HepG2 (cell line): ENCODE results near the gene AP5Z1. TPM values are rescaled to one million over a fixed set of nuclear protein-coding genes. Genes with fewer than 3 reads are reported as not detected.

Source experiments
- ATAC-seq: fragments of 200-7000 bp; cut with Tn5 transposase; 3 replicates; pipeline ENCODE4 v1.9.1; 2020; ENCODE audit warnings: mild to moderate bottlenecking, moderate library complexity
- BruUV-seq: library from RNA; stranded (reverse); fragments of 400-500 nt; replicated peaks from 2 replicates; lab custom pipeline; 2021; lab: Mats Ljungman, UMichigan
- CTCF ChIA-PET: fragments of 300-600 bp; formaldehyde crosslinking; extraction: SDS; loops from one replicate; lab custom pipeline; 2021; ENCODE audit warnings: low total read pairs, inconsistent platforms, low intra/inter-chr PET ratio; lab: Yijun Ruan, JAX
- POLR2A ChIA-PET: fragments of 350-600 bp; sonication (Branson Sonifier 250); formaldehyde crosslinking; loops from one replicate; lab custom pipeline; 2020; ENCODE audit warnings: antibody characterized with exemption, inconsistent platforms; lab: Yijun Ruan, JAX
- DNase-seq: peaks from one replicate; pipeline ENCODE4 v3.0.0-alpha.2; 2015; ENCODE audit warnings: low spot score
- FAIRE-seq: peaks from 3 replicates; lab custom pipeline; 2011; peaks lifted over from hg19 to GRCh38; lab: Jason Lieb, UNC
- H2AFZ ChIP-seq: one replicate; pipeline ENCODE4 v1.6.1; 2011; ENCODE audit warnings: low read length, inconsistent platforms
- H3K27ac ChIP-seq: fragments of 300-600 bp; 3 replicates; pipeline ENCODE4 v1.8.0; 2011; ENCODE audit warnings: mixed run types, mild to moderate bottlenecking, mixed read lengths, low read length, inconsistent platforms; ENCODE audit not compliant: insufficient read depth; ENCODE audit errors: extremely low read length
- H3K27me3 ChIP-seq, 2 experiments: fragments of 200-600 bp in 1 of 2; 2 replicates in 1 of 2; 3 replicates in 1 of 2; pipeline versions ENCODE4 v1.6.0 to v1.8.0; 2011; ENCODE audit warnings: low read length in 2 of 2, mild to moderate bottlenecking in 2 of 2, moderate library complexity in 2 of 2, inconsistent platforms in 1 of 2; ENCODE audit not compliant: insufficient read depth in 2 of 2, control insufficient read depth in 1 of 2
- H3K36me3 ChIP-seq, 2 experiments: fragments of 200-600 bp in 1 of 2; replicated peaks in 1 of 2; 2 replicates in 1 of 2; 3 replicates in 1 of 2; pipeline versions ENCODE4 v1.5.1 to v1.8.0; 2011; ENCODE audit warnings: low read length in 2 of 2, inconsistent platforms in 1 of 2; ENCODE audit not compliant: insufficient read depth in 2 of 2, control insufficient read depth in 1 of 2
- H3K4me1 ChIP-seq: 2 replicates; pipeline ENCODE4 v1.5.1; 2012; ENCODE audit warnings: low read length, inconsistent platforms; ENCODE audit not compliant: insufficient read depth
- H3K4me2 ChIP-seq: 2 replicates; pipeline ENCODE4 v1.6.0; 2011; ENCODE audit warnings: low read depth, low read length, inconsistent platforms
- H3K4me3 ChIP-seq, 3 experiments: fragments of 200-600 bp in 1 of 3; sonication (generic), shearing (Covaris generic) in 1 of 3; replicated peaks in 1 of 3; 2 replicates each; pipeline ENCODE4 v1.5.1; 2011 to 2016; ENCODE audit warnings: low read length in 3 of 3, inconsistent platforms in 2 of 3, low read depth in 2 of 3, mild to moderate bottlenecking in 2 of 3, control low read depth in 1 of 3, mixed read lengths in 1 of 3; ENCODE audit not compliant: insufficient read depth in 1 of 3
- H3K79me2 ChIP-seq: one replicate; pipeline ENCODE4 v1.6.1; 2011; ENCODE audit warnings: low read length, inconsistent platforms; ENCODE audit not compliant: insufficient read depth
- H3K9ac ChIP-seq: 2 replicates; pipeline ENCODE4 v1.6.0; 2011; ENCODE audit warnings: mild to moderate bottlenecking, low read depth, low read length, inconsistent platforms; ENCODE audit not compliant: insufficient read depth
- H3K9me3 ChIP-seq: 2 replicates; pipeline ENCODE4 v1.5.1; 2012; ENCODE audit warnings: mild to moderate bottlenecking, low read length
- H4K20me1 ChIP-seq: 2 replicates; pipeline ENCODE4 v1.6.0; 2011; ENCODE audit warnings: inconsistent platforms, mild to moderate bottlenecking, low read length, moderate library complexity; ENCODE audit not compliant: insufficient read depth
- CHD2 ChIP-seq: IDR thresholded peaks from 2 replicates; pipeline ENCODE4 v1.6.1; 2011; ENCODE audit warnings: low read depth, low read length, improper control_type of control experiment
- E2F2 ChIP-seq: sonication (generic); formaldehyde crosslinking; IDR thresholded peaks from 2 replicates; pipeline ENCODE4 v1.4.0; 2020; ENCODE audit warnings: missing genetic modification reagents, borderline replicate concordance
- E2F5 ChIP-seq: sonication (generic); formaldehyde crosslinking; conservative IDR thresholded peaks from 2 replicates; pipeline ENCODE4 v1.4.0; 2020; ENCODE audit warnings: missing genetic modification reagents
- PAXIP1 ChIP-seq: sonication (generic); formaldehyde crosslinking; conservative IDR thresholded peaks from 2 replicates; pipeline ENCODE4 v1.4.0; 2020; ENCODE audit warnings: mild to moderate bottlenecking, missing genetic modification reagents, moderate library complexity
- RBM22 ChIP-seq: fragments of 200-400 bp; formaldehyde crosslinking; optimal IDR thresholded peaks from 2 replicates; pipeline ENCODE3; 2017; ENCODE audit warnings: mild to moderate bottlenecking, low read length, moderate library complexity
- RCOR2 ChIP-seq: IDR thresholded peaks from 2 replicates; pipeline ENCODE4 v1.6.1; 2016; ENCODE audit warnings: missing biosample characterization, missing genetic modification reagents
- REL ChIP-seq: sonication (generic); formaldehyde crosslinking; conservative IDR thresholded peaks from 2 replicates; pipeline ENCODE4 v1.8.0; 2022; ENCODE audit warnings: mild to moderate bottlenecking, missing genetic modification reagents, moderate library complexity
- TEAD2 ChIP-seq: sonication (generic); formaldehyde crosslinking; IDR thresholded peaks from 2 replicates; pipeline ENCODE4 v1.9.0; 2021; ENCODE audit warnings: missing genetic modification reagents
- XBP1 ChIP-seq: sonication (generic); formaldehyde crosslinking; IDR thresholded peaks from 2 replicates; pipeline ENCODE4 v1.5.0; 2020; ENCODE audit warnings: missing genetic modification reagents
- ZMAT3 ChIP-seq: sonication (generic); formaldehyde crosslinking; conservative IDR thresholded peaks from 2 replicates; pipeline ENCODE4 v1.7.0; 2021; ENCODE audit warnings: missing genetic modification reagents
- ZNF678 ChIP-seq: sonication (generic); formaldehyde crosslinking; IDR thresholded peaks from 2 replicates; pipeline ENCODE4 v1.4.0; 2020; ENCODE audit warnings: mild to moderate bottlenecking, missing genetic modification reagents
- ZNF841 ChIP-seq: sonication (generic); formaldehyde crosslinking; IDR thresholded peaks from 2 replicates; pipeline ENCODE4 v1.8.1; 2023; ENCODE audit warnings: missing genetic modification reagents, borderline replicate concordance
- WGBS: methylation state at CpG from one replicate; pipeline ENCODE4 v1.1.6; 2017; ENCODE audit warnings: low lambda C conversion rate; 5-methylcytosine and 5-hydroxymethylcytosine counted together
- in situ Hi-C: cut with HindIII; loops from 2 replicates; pipeline ENCODE4 v1.10.0; 2017; ENCODE audit warnings: low pct_unique_long_range_greater_than_20kb; ENCODE audit not compliant: extremely low pct_ligation_motif_present
- intact Hi-C: fragments of 100-400 bp; cut with micrococcal nuclease; formaldehyde crosslinking; loops from one replicate; pipeline ENCODE4 v1.10.0; 2022; ENCODE audit not compliant: unreplicated experiment
- polyA plus RNA-seq, 8 experiments: library from polyadenylated mRNA; depleted of rRNA in 3 of 8; stranded (reverse) in 7 of 8; unstranded in 1 of 8; fragments of >200 nt; fragmentation: Illumina TruSeq in 4 of 8; extraction: Trizol in 4 of 8; gene quantifications; 2 replicates each; pipeline versions ENCODE4 v1.2.1 to v1.2.3, GENCODE V29; 2011 to 2016; ENCODE audit warnings: low read depth in 4 of 8, missing spikeins in 1 of 8, mixed read lengths in 1 of 8; ENCODE audit not compliant: insufficient read depth in 1 of 8
- total RNA-seq, 5 experiments: library from RNA; depleted of rRNA; stranded (reverse); fragments of >200 nt; fragmentation: Illumina TruSeq; extraction: Trizol; gene quantifications; 2 replicates each; pipeline ENCODE4 v1.2.3, GENCODE V29; 2016; ENCODE audit warnings: low read depth in 1 of 5

AP5Z1 gene
- total and polyA plus RNA-seq, 2 of the 13 experiments (the other 11 are each of a cell fraction or from before 2014, with no cell fraction given), result 9.3 to 15.1 TPM

- WGBS, result 94% methylated on average over 26 of the region's 27 CpGs
- no peaks in the 10 kb centered on the region for H3K9me3 ChIP-seq
- no peaks in the 10 kb centered on the region for H3K27me3 ChIP-seq
- no peak overlapping the region for H3K4me3 ChIP-seq
- no peak overlapping the region for H2AFZ ChIP-seq
- peaks cover 9% of the 10 kb centered on the region for H3K4me1 ChIP-seq
- no peaks in the 10 kb centered on the region for H3K79me2 ChIP-seq
- ATAC-seq, result no peak
- H3K27ac ChIP-seq, result no peak overlapping the region
- H3K36me3 ChIP-seq, result peaks cover under 1 to 1% of the 10 kb centered on the region in 2 experiments; a peak in 4 of 5 replicates
- DNase-seq, result no peak
- in situ Hi-C loops (loop anchor here (25.0 kb wide), 1 partner anchor 157 kb away; no protein-coding TSS in a partner anchor), intact Hi-C loops (no loop called here)
- CTCF ChIA-PET, result no interaction called here
- POLR2A ChIA-PET, result no interaction called here
- FAIRE-seq, result no peak
- H3K9ac ChIP-seq, result no peak overlapping the region
- no TSS peak for BruUV-seq
- TF ChIP-seq REL (CRISPR knock-in tag), result no peak
- TF ChIP-seq RBM22, result peak; percentile 58
- H3K4me2 ChIP-seq, result no peak overlapping the region
- no peaks in the 10 kb centered on the region for H4K20me1 ChIP-seq
Measured at GRCh38 chr7:4768597-4769569, 6.5 kb upstream of the AP5Z1 start.

- CTCF ChIA-PET, result no interaction called here
- intact Hi-C loops (no loop called here), in situ Hi-C loops (loop anchor here (25.0 kb wide), 1 partner anchor 157 kb away; no protein-coding TSS in a partner anchor)
- Histone ChIP-seq H3K4me2 (no peak overlapping the region), H3K27ac (no peak overlapping the region), H2AFZ (no peak overlapping the region), H3K9ac (no peak overlapping the region), H3K9me3 (no peaks in the 10 kb centered on the region), H4K20me1 (no peaks in the 10 kb centered on the region), H3K36me3 (no peaks in the 10 kb centered on the region; a peak in 1 of 5 replicates), H3K4me1 (peaks cover 17% of the 10 kb centered on the region), H3K4me3 (no peak overlapping the region), H3K27me3 (no peaks in the 10 kb centered on the region; a peak in 1 of 5 replicates), H3K79me2 (peaks cover 5% of the 10 kb centered on the region)
- DNase-seq, result no peak
- no peak for ATAC-seq
- no TSS peak for BruUV-seq
- POLR2A ChIA-PET, result no interaction called here
- FAIRE-seq, result no peak
- 89% methylated on average over 7 of the region's 7 CpGs for WGBS
- TF ChIP-seq PAXIP1 (CRISPR knock-in tag) (no peak), CHD2 (no peak), XBP1 (no peak), ZMAT3 (CRISPR knock-in tag) (no peak), TEAD2 (no peak), E2F2 (CRISPR knock-in tag) (no peak), RCOR2 (CRISPR knock-in tag) (no peak), ZNF841 (CRISPR knock-in tag) (no peak), ZNF678 (no peak), E2F5 (CRISPR knock-in tag) (no peak)
Measured at GRCh38 chr7:4769761-4770160, 5.7 kb upstream of the AP5Z1 start.
